Activated CD4-positive, alpha-beta T cell treated with anti-CD3 and anti-CD28 coated beads, Interleukin-2, amount 10 ng/mL, durations not matched to agents 24 days and 14 days (primary cell): Measurements from ENCODE around the gene HSPBP1. TPM values are rescaled to one million over a fixed set of nuclear protein-coding genes. Genes with fewer than 3 reads are reported as not detected.

Source experiments
- DNase-seq: peaks from one replicate; pipeline ENCODE4 v3.0.0; 2022
- H3K27ac Mint-ChIP-seq: one replicate; pipeline ENCODE4 v1.8.0; 2022; ENCODE audit warnings: mild to moderate bottlenecking, mixed read lengths
- H3K27me3 Mint-ChIP-seq: one replicate; pipeline ENCODE4 v1.8.0; 2022; ENCODE audit warnings: mixed read lengths
- H3K36me3 Mint-ChIP-seq: one replicate; pipeline ENCODE4 v1.8.0; 2022; ENCODE audit warnings: low read depth, mild to moderate bottlenecking, mixed read lengths
- H3K4me1 Mint-ChIP-seq: one replicate; pipeline ENCODE4 v1.8.0; 2021; ENCODE audit warnings: mixed read lengths
- H3K4me3 Mint-ChIP-seq: one replicate; pipeline ENCODE4 v1.8.0; 2022; ENCODE audit warnings: mild to moderate bottlenecking, moderate library complexity, mixed read lengths
- H3K9me3 Mint-ChIP-seq: one replicate; pipeline ENCODE4 v1.8.0; 2021; ENCODE audit warnings: mixed read lengths
- intact Hi-C: fragments of 100-400 bp; cut with micrococcal nuclease; formaldehyde crosslinking; loops from one replicate; pipeline ENCODE4 v1.15.1; 2023
- total RNA-seq: library from RNA; stranded (reverse); gene quantifications from 2 replicates; pipeline ENCODE4 v1.2.3, GENCODE V29; 2022

HSPBP1 gene
- total RNA-seq, 1 donor from 2014 or later, result 63.9 TPM

- peaks cover 2% of the 10 kb centered on the region for H3K27me3 Mint-ChIP-seq
- intact Hi-C loops, result loop anchor here (1.0 to 10.0 kb wide), 9 partner anchors 21 to 1054 kb away; partner anchors contain the start of genes FIZ1, HSPBP1, LENG9 and PPP1R12C
- H3K36me3 Mint-ChIP-seq, result peaks cover 36% of the 10 kb centered on the region
- H3K4me1 Mint-ChIP-seq, result peaks cover 44% of the 10 kb centered on the region
- H3K4me3 Mint-ChIP-seq, result peak within 1 kb of the TSS; percentile 96
- DNase-seq, result peak; percentile 98
- no peaks in the 10 kb centered on the region for H3K9me3 Mint-ChIP-seq
- H3K27ac Mint-ChIP-seq, result peak within 1 kb of the TSS; percentile 99
Measured at GRCh38 chr19:55258828-55259539, 20.9 kb downstream of the HSPBP1 start, which contains the start of gene PPP6R1. PPP6R1 (minus strand) TSS chr19:55259017; CDS start chr19:55247103, 11,914 bp downstream.

- H3K4me3 Mint-ChIP-seq, result peak overlapping the region; percentile 89
- peak; percentile 85 for DNase-seq
- peak overlapping the region; percentile 99 for H3K27ac Mint-ChIP-seq
- intact Hi-C loops, result loop anchor here (2.0 to 10.0 kb wide), 5 partner anchors 142 to 1054 kb away; partner anchors contain the start of genes LENG9, PPP1R12C, RPS9 and U2AF2
- H3K4me1 Mint-ChIP-seq, result peaks cover 49% of the 10 kb centered on the region
- peaks cover 41% of the 10 kb centered on the region for H3K36me3 Mint-ChIP-seq
- H3K27me3 Mint-ChIP-seq, result peaks cover 2% of the 10 kb centered on the region
- no peaks in the 10 kb centered on the region for H3K9me3 Mint-ChIP-seq
Measured at GRCh38 chr19:55258476-55258827, 21.5 kb downstream of the HSPBP1 start.

GRCh38 chr19:55257461-55258420 is 22.2 kb downstream of the HSPBP1 start:
- H3K4me3 Mint-ChIP-seq, result peak overlapping the region; percentile 96
- peaks cover 37% of the 10 kb centered on the region for H3K36me3 Mint-ChIP-seq
- peak overlapping the region; percentile 96 for H3K27ac Mint-ChIP-seq
- peak; percentile 75 for DNase-seq
- H3K4me1 Mint-ChIP-seq, result peaks cover 55% of the 10 kb centered on the region
- intact Hi-C loops, result loop anchor here (1.0 to 10.0 kb wide), 7 partner anchors 82 to 1053 kb away; partner anchors contain the start of genes DNAAF3, KMT5C, LENG9 and PPP1R12C
- H3K9me3 Mint-ChIP-seq, result no peaks in the 10 kb centered on the region
- H3K27me3 Mint-ChIP-seq, result peaks cover 2% of the 10 kb centered on the region

- intact Hi-C loops, result loop anchor here (1.0 to 10.0 kb wide), 5 partner anchors 82 to 1052 kb away; partner anchors contain the start of genes DNAAF3, KMT5C, LENG9 and RPS9
- H3K9me3 Mint-ChIP-seq, result no peaks in the 10 kb centered on the region
- peaks cover 57% of the 10 kb centered on the region for H3K4me1 Mint-ChIP-seq
- H3K4me3 Mint-ChIP-seq, result peak overlapping the region; percentile 96
- peak; percentile 73 for DNase-seq
- peaks cover 2% of the 10 kb centered on the region for H3K27me3 Mint-ChIP-seq
- H3K27ac Mint-ChIP-seq, result peak overlapping the region; percentile 96
- H3K36me3 Mint-ChIP-seq, result peaks cover 35% of the 10 kb centered on the region
Measured at GRCh38 chr19:55256562-55257460, 23.1 kb downstream of the HSPBP1 start.

GRCh38 chr19:55255618-55256423 is 24.1 kb downstream of the HSPBP1 start:
- Mint-ChIP-seq H3K9me3 (no peaks in the 10 kb centered on the region), H3K27ac (peak overlapping the region; percentile 96), H3K4me3 (peak overlapping the region; percentile 96), H3K36me3 (peaks cover 42% of the 10 kb centered on the region), H3K27me3 (peaks cover 2% of the 10 kb centered on the region), H3K4me1 (peaks cover 67% of the 10 kb centered on the region)
- peak; percentile 84 for DNase-seq
- intact Hi-C loops, result loop anchor here (2.0 to 10.0 kb wide), 4 partner anchors 89 to 1051 kb away; partner anchors contain the start of genes DNAAF3, LENG9, RPS9 and U2AF2

- peaks cover 45% of the 10 kb centered on the region for H3K36me3 Mint-ChIP-seq
Measured at GRCh38 chr19:55254625-55254977, 25.3 kb downstream of the HSPBP1 start.

GRCh38 chr19:55253842-55254624 is 25.9 kb downstream of the HSPBP1 start:
- Mint-ChIP-seq H3K27me3 (no peaks in the 10 kb centered on the region), H3K9me3 (no peaks in the 10 kb centered on the region), H3K36me3 (peaks cover 43% of the 10 kb centered on the region), H3K27ac (peak overlapping the region; percentile 96), H3K4me3 (peak overlapping the region; percentile 96), H3K4me1 (peaks cover 62% of the 10 kb centered on the region)
- DNase-seq, result peak; percentile 89
- intact Hi-C loops, result loop anchor here (10.0 kb wide), 3 partner anchors 401 to 1049 kb away; partner anchors contain the start of genes LENG9, RPS9 and U2AF2

More at GRCh38 chr19:55254625-55254977, 25.3 kb downstream of the HSPBP1 start:
- Mint-ChIP-seq H3K27me3 (peaks cover 2% of the 10 kb centered on the region), H3K4me1 (peaks cover 65% of the 10 kb centered on the region), H3K27ac (peak overlapping the region; percentile 96), H3K9me3 (no peaks in the 10 kb centered on the region), H3K4me3 (peak overlapping the region; percentile 96)
- intact Hi-C loops, result loop anchor here (10.0 kb wide), 3 partner anchors 400 to 1050 kb away; partner anchors contain the start of genes LENG9, RPS9 and U2AF2
- no peak for DNase-seq

- peaks cover 50% of the 10 kb centered on the region for H3K36me3 Mint-ChIP-seq
Measured at GRCh38 chr19:55252760-55253663, 26.9 kb downstream of the HSPBP1 start.

GRCh38 chr19:55251341-55252081 is 28.4 kb downstream of the HSPBP1 start:
- Mint-ChIP-seq H3K36me3 (peaks cover 37% of the 10 kb centered on the region), H3K4me1 (peaks cover 61% of the 10 kb centered on the region), H3K27me3 (no peaks in the 10 kb centered on the region), H3K4me3 (peak overlapping the region; percentile 96), H3K9me3 (no peaks in the 10 kb centered on the region), H3K27ac (peak overlapping the region; percentile 95)
- intact Hi-C loops, result loop anchor here (10.0 kb wide), 3 partner anchors 403 to 1047 kb away; partner anchors contain the start of genes LENG9, RPS9 and U2AF2
- DNase-seq, result peak; percentile 76

More at GRCh38 chr19:55252760-55253663, 26.9 kb downstream of the HSPBP1 start:
- intact Hi-C loops, result loop anchor here (10.0 kb wide), 3 partner anchors 402 to 1048 kb away; partner anchors contain the start of genes LENG9, RPS9 and U2AF2
- no peaks in the 10 kb centered on the region for H3K27me3 Mint-ChIP-seq
- H3K9me3 Mint-ChIP-seq, result no peaks in the 10 kb centered on the region
- H3K4me3 Mint-ChIP-seq, result peak overlapping the region; percentile 96
- peak overlapping the region; percentile 96 for H3K27ac Mint-ChIP-seq
- H3K4me1 Mint-ChIP-seq, result peaks cover 69% of the 10 kb centered on the region
- no peak for DNase-seq
